Adipose tissue (tissue), 3 donors: ENCODE data around the gene S100A14. TPM values are rescaled to one million over a fixed set of nuclear protein-coding genes. Genes with fewer than 3 reads are reported as not detected.
"Not testable (repeated sequence)": the region's sequence is repeated elsewhere in the genome, so short reads cannot be mapped to it uniquely, and the experiment has no call there.

Experiments
- H3K27ac ChIP-seq: one replicate; pipeline ENCODE4 v1.5.1; 2013; ENCODE audit warnings: low read depth, low read length
- WGBS, 3 donors: extraction: QIAGEN DNeasy Blood & Tissue Kit; methylation state at CpG; one replicate each; pipeline ENCODE4 v1.1.7; 2013; 5-methylcytosine and 5-hydroxymethylcytosine counted together
- polyA plus RNA-seq, 3 donors: library from polyadenylated mRNA; stranded (reverse); fragments of 200-250 nt; gene quantifications; one replicate each; pipeline ENCODE4 v1.2.3, GENCODE V29; 2013
- donor health status: healthy with polysubstance abuse.
- donor health status: Bipolar disorder and iron deficiency.
- donor health status: healthy.

Gene S100A14
- polyA plus RNA-seq, 3 donors, result 1.6 to 12.9 (median 9.7) TPM

GRCh38 chr1:153607381-153607780, 8.7 kb downstream of the S100A14 start:
- 89 to 93% (median 92%) methylated on average over 8 of the region's 8 CpGs for WGBS, 3 donors
- no peak overlapping the region for H3K27ac ChIP-seq

- WGBS, 3 donors, result 86 to 92% (median 88%) methylated on average over 10 to 11 of the region's 11 CpGs
Observed at GRCh38 chr1:153606194-153606593, 9.9 kb downstream of the S100A14 start.

GRCh38 chr1:153602749-153603148, 13.4 kb downstream of the S100A14 start:
- H3K27ac ChIP-seq, result no peak overlapping the region
- 93 to 95% (median 95%) methylated on average over 6 of the region's 6 CpGs for WGBS, 3 donors

More at GRCh38 chr1:153606194-153606593, 9.9 kb downstream of the S100A14 start:
- H3K27ac ChIP-seq, result no peak overlapping the region

- WGBS, 3 donors, result 85 to 88% (median 87%) methylated on average over 7 of the region's 7 CpGs
- no peak overlapping the region for H3K27ac ChIP-seq
Observed at GRCh38 chr1:153599847-153600246, 16.3 kb downstream of the S100A14 start.

- H3K27ac ChIP-seq, result no peak overlapping the region
Observed at GRCh38 chr1:153598309-153599172, 17.6 kb downstream of the S100A14 start.

GRCh38 chr1:153597206-153597605, 18.9 kb downstream of the S100A14 start:
- WGBS, 3 donors, result 92 to 94% (median 92%) methylated on average over 6 of the region's 6 CpGs
- H3K27ac ChIP-seq, result no peak overlapping the region

More at GRCh38 chr1:153598309-153599172, 17.6 kb downstream of the S100A14 start:
- WGBS, 3 donors, result 58 to 85% (median 62%) methylated on average over 7 of the region's 7 CpGs

GRCh38 chr1:153592748-153593147, 23.4 kb downstream of the S100A14 start:
- WGBS, 3 donors, result 51 to 59% (median 53%) methylated on average over 4 of the region's 4 CpGs
- no peak overlapping the region for H3K27ac ChIP-seq

GRCh38 chr1:153588482-153588881, 27.6 kb downstream of the S100A14 start:
- WGBS, 3 donors, result 69 to 81% (median 78%) methylated on average over 2 of the region's 2 CpGs

GRCh38 chr1:153588033-153588432, 28.1 kb downstream of the S100A14 start:
- not testable (repeated sequence) for H3K27ac ChIP-seq
- 92 to 94% (median 92%) methylated on average over 10 of the region's 10 CpGs for WGBS, 3 donors

More at GRCh38 chr1:153588482-153588881, 27.6 kb downstream of the S100A14 start:
- no peak overlapping the region for H3K27ac ChIP-seq

- H3K27ac ChIP-seq, result no peak overlapping the region
- 48 to 61% (median 59%) methylated on average over 5 of the region's 5 CpGs for WGBS, 3 donors
Observed at GRCh38 chr1:153587314-153587713, 28.8 kb downstream of the S100A14 start.

GRCh38 chr1:153586347-153586746, 29.8 kb downstream of the S100A14 start:
- 56 to 71% (median 58%) methylated on average over 1 of the region's 1 CpG for WGBS, 3 donors
- no peak overlapping the region for H3K27ac ChIP-seq

GRCh38 chr1:153585006-153585405, 31.1 kb downstream of the S100A14 start:
- H3K27ac ChIP-seq, result no peak overlapping the region
- 54 to 96% (median 57%) methylated on average over 1 of the region's 1 CpG for WGBS, 3 donors

- H3K27ac ChIP-seq, result no peak overlapping the region
- WGBS, 3 donors, result 71 to 90% (median 81%) methylated on average over 2 of the region's 2 CpGs
Observed at GRCh38 chr1:153583976-153584375, 32.1 kb downstream of the S100A14 start.

- not testable (repeated sequence) for H3K27ac ChIP-seq
- 83 to 94% (median 92%) methylated on average over 2 to 3 of the region's 3 CpGs for WGBS, 3 donors
Observed at GRCh38 chr1:153583514-153583913, 32.6 kb downstream of the S100A14 start.

- not testable (repeated sequence) for H3K27ac ChIP-seq
- WGBS, 3 donors, result 92 to 93% (median 93%) methylated on average over 22 to 32 of the region's 34 CpGs
Observed at GRCh38 chr1:153582836-153583235, 33.3 kb downstream of the S100A14 start.

GRCh38 chr1:153578936-153579335, 37.2 kb downstream of the S100A14 start:
- H3K27ac ChIP-seq, result no peak overlapping the region
- WGBS, 3 donors, result 76 to 87% (median 83%) methylated on average over 3 of the region's 3 CpGs

- H3K27ac ChIP-seq, result no peak overlapping the region
Observed at GRCh38 chr1:153578490-153578889, 37.6 kb downstream of the S100A14 start.

GRCh38 chr1:153577624-153578051, 38.5 kb downstream of the S100A14 start:
- H3K27ac ChIP-seq, result no peak overlapping the region
- WGBS, 3 donors, result 57 to 67% (median 65%) methylated on average over 9 of the region's 9 CpGs

- no peak overlapping the region for H3K27ac ChIP-seq
- WGBS, 3 donors, result 50 to 70% (median 55%) methylated on average over 4 of the region's 4 CpGs
Observed at GRCh38 chr1:153577138-153577537, 39.0 kb downstream of the S100A14 start.

GRCh38 chr1:153575497-153575896, 40.6 kb downstream of the S100A14 start:
- WGBS, 3 donors, result 84 to 89% (median 86%) methylated on average over 6 to 10 of the region's 10 CpGs

More at GRCh38 chr1:153575497-153575896, 40.6 kb downstream of the S100A14 start:
- H3K27ac ChIP-seq, result not testable (repeated sequence)
